Heart left ventricle (tissue), 16 donors: ENCODE results near the gene CYP2A6. TPM values are rescaled to one million over a fixed set of nuclear protein-coding genes. Genes with fewer than 3 reads are reported as not detected.
A peak's percentile ranks its signal among the peaks of the same experiment; 100 is the strongest.

Source experiments
- ATAC-seq, 4 donors: fragments of 200-7000 bp; cut with Tn5 transposase; one replicate each; pipeline ENCODE4 v1.9.1; 2020 to 2022; ENCODE audit warnings: moderate library complexity in 4 of 4, mild to moderate bottlenecking in 3 of 4, moderate number of reproducible peaks in 1 of 4
- DNase-seq, 5 donors: peaks; one replicate each; pipeline ENCODE4 v3.0.0-alpha.2; 2020
- H3K27ac ChIP-seq, 12 donors: fragments of 200-600 bp; sonication (generic) in 4 of 12; one replicate each; pipeline versions ENCODE4 v1.5.0 to v1.8.0; 2016 to 2022; ENCODE audit warnings: mild to moderate bottlenecking in 2 of 12
- H3K27me3 ChIP-seq, 9 donors: fragments of 200-600 bp; sonication (generic) in 2 of 9; one replicate each; pipeline versions ENCODE4 v1.5.1 to v1.8.0; 2016 to 2022; ENCODE audit warnings: mild to moderate bottlenecking in 3 of 9
- H3K36me3 ChIP-seq, 9 donors: fragments of 200-600 bp; sonication (generic) in 2 of 9; one replicate each; pipeline versions ENCODE4 v1.5.0 to v1.8.0; 2018 to 2022; ENCODE audit warnings: mild to moderate bottlenecking in 2 of 9
- H3K4me1 ChIP-seq, 12 donors: fragments of 200-600 bp; sonication (generic) in 4 of 12; one replicate each; pipeline versions ENCODE4 v1.5.0 to v1.8.0; 2016 to 2022; ENCODE audit warnings: mild to moderate bottlenecking in 3 of 12
- H3K4me3 ChIP-seq, 12 donors: fragments of 200-600 bp; sonication (generic) in 4 of 12; one replicate each; pipeline versions ENCODE4 v1.5.0 to v1.8.0; 2017 to 2022; ENCODE audit warnings: mild to moderate bottlenecking in 9 of 12, moderate library complexity in 4 of 12
- H3K9me3 ChIP-seq, 12 donors: fragments of 200-600 bp; sonication (generic) in 4 of 12; one replicate each; pipeline versions ENCODE4 v1.5.0 to v1.8.0; 2016 to 2022; ENCODE audit warnings: mild to moderate bottlenecking in 1 of 12
- POLR2A ChIP-seq, 2 donors: fragments of 450-650 bp; IDR thresholded peaks; one replicate each; pipeline ENCODE4 v1.6.1; 2017; ENCODE audit warnings: antibody characterized with exemption in 2 of 2, mild to moderate bottlenecking in 2 of 2, moderate library complexity in 2 of 2
- WGBS, 4 donors: extraction: QIAGEN DNeasy Blood & Tissue Kit in 2 of 4; methylation state at CpG; one replicate each; pipeline versions ENCODE4 v1.1.5 to v1.1.7; 2013 to 2018; 5-methylcytosine and 5-hydroxymethylcytosine counted together
- intact Hi-C, 10 donors: fragments of 100-400 bp; cut with DNase I; formaldehyde crosslinking; loops; one replicate each; pipeline versions ENCODE4 v1.11.1 to v1.14.2; 2022
- polyA plus RNA-seq, 2 donors: library from polyadenylated mRNA; stranded (reverse); fragments of 200-250 nt; gene quantifications; one replicate each; pipeline ENCODE4 v1.2.3, GENCODE V29; 2013
- total RNA-seq, 9 donors: library from RNA; depleted of rRNA in 2 of 9; stranded (reverse); fragments of >200 nt in 2 of 9; fragmentation: NEBNext Ultra II Directional in 3 of 9; extraction: Animal tissue kit (Norgen Biotek cat#: 25700) in 3 of 9; gene quantifications; one replicate each; pipeline versions ENCODE4 v1.1.0 to v1.2.4, GENCODE V29; 2016 to 2023
- TF ChIP-seq, protein P1 (sequence below), 12 donors: fragments of 200-600 bp; sonication (generic) in 4 of 12; IDR thresholded peaks; one replicate each; pipeline versions ENCODE4 v1.5.0 to v1.8.0; 2018 to 2022; ENCODE audit warnings: antibody characterized with exemption in 12 of 12, mild to moderate bottlenecking in 5 of 12
- donor health status: ischemic (EF 13 %, LVEDD 7.1; RV severe dilation, severe dysfunction).
- donor health status: healthy with polysubstance abuse.
- donor health status: DM: no; HTN: yes; CAD: no.
- donor health status: DM: no; HTN: no; CAD: no.
- donor health status: ischemic (EF 25% LVEDD 6.9; RV normal size, moderate dysfunction).
- donor health status: ischemic (EF 25% LVEDD 5.7; RV mildly dilated, moderate dysfunction).
- donor health status: healthy.
- donor health status: DM: yes; HTN: yes; CAD: no.
- donor health status: ischemic (EF 35%, LVEDD 5.7; RV mildly dilated, moderate dysfunction).
- donor health status: nonischemic (EF 11% LVEDD 7.7; RV severe dilation, severe dysfunction).
- donor health status: DM: yes; HTN: yes; CAD: no.
- donor health status: PGD.
- donor health status: ischemic (EF 29% LVEDD 5.4; RV normal size, mild dysfunction).
- donor health status: nonischemic (EF 23%, LVEDD 6.1; RV moderate dilation, normal function).

Gene CYP2A6
- total and polyA plus RNA-seq, 11 donors, result 0.16 TPM; not detected in 10

GRCh38 chr19:40797166-40797962, 52.9 kb downstream of the CYP2A6 start:
- Histone ChIP-seq H3K27ac (peak overlapping the region in 11 of 12 donors; percentile 75 to 99 (median 97)), H3K4me1 (peaks cover 21 to 35% (median 27%) of the 10 kb centered on the region in 12 donors), H3K27me3 (no peaks in the 10 kb centered on the region), H3K36me3 (peaks cover 0 to 30% (median 18%) of the 10 kb centered on the region in 9 donors), H3K4me3 (peak overlapping the region in 5 of 12 donors; percentile 89 to 99 (median 97)), H3K9me3 (no peaks in the 10 kb centered on the region)
- intact Hi-C loops, result loop anchor here in 2 of 10 donors (5.0 kb wide), 1 partner anchor 45 kb away; the partner anchor contains the start of genes ACTMAP (in 2 of the 2) and SNRPA (in 2 of the 2)
- ATAC-seq (no peak), DNase-seq (no peak)
- TF ChIP-seq, protein P1, sequence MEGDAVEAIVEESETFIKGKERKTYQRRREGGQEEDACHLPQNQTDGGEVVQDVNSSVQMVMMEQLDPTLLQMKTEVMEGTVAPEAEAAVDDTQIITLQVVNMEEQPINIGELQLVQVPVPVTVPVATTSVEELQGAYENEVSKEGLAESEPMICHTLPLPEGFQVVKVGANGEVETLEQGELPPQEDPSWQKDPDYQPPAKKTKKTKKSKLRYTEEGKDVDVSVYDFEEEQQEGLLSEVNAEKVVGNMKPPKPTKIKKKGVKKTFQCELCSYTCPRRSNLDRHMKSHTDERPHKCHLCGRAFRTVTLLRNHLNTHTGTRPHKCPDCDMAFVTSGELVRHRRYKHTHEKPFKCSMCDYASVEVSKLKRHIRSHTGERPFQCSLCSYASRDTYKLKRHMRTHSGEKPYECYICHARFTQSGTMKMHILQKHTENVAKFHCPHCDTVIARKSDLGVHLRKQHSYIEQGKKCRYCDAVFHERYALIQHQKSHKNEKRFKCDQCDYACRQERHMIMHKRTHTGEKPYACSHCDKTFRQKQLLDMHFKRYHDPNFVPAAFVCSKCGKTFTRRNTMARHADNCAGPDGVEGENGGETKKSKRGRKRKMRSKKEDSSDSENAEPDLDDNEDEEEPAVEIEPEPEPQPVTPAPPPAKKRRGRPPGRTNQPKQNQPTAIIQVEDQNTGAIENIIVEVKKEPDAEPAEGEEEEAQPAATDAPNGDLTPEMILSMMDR (IDR thresholded peaks at IDR 0.05), result no peak
- no peak for TF ChIP-seq POLR2A (IDR thresholded peaks at IDR 0.05)
- WGBS, 4 donors, result 96 to 97% (median 96%) methylated on average over 14 of the region's 14 CpGs

Other genes with a start within 250 kb of the CYP2A6 start
- gene LTBP4, start 249.1 kb downstream of the CYP2A6 start, total RNA-seq, result 100 to 1,000 TPM; 101 to 319 (median 212) TPM
- gene LTBP4, start 249.1 kb downstream of the CYP2A6 start, polyA plus RNA-seq, result 100 to 1,000 TPM in 1 of 2 donors, 10 to 100 TPM in 1; 95.0 to 121 TPM
- 10 to 100 TPM in 5 of 9 donors, 1 to 10 TPM in 4; 7.3 to 29.1 (median 10.6) TPM for gene NUMBL, start 159.8 kb downstream of the CYP2A6 start, total RNA-seq
- 10 to 100 TPM in 1 of 2 donors, 1 to 10 TPM in 1; 8.4 to 11.7 TPM for gene NUMBL, start 159.8 kb downstream of the CYP2A6 start, polyA plus RNA-seq
- 10 to 100 TPM; 18.2 to 49.7 (median 27.8) TPM for gene COQ8B, start 133.6 kb downstream of the CYP2A6 start, total RNA-seq
- gene COQ8B, start 133.6 kb downstream of the CYP2A6 start, polyA plus RNA-seq, result 10 to 100 TPM; 25.1 to 38.3 TPM
- gene ITPKC, start 133.3 kb downstream of the CYP2A6 start, total RNA-seq, result 10 to 100 TPM in 3 of 9 donors, 1 to 10 TPM in 6; 6.9 to 27.3 (median 8.9) TPM
- gene ITPKC, start 133.3 kb downstream of the CYP2A6 start, polyA plus RNA-seq, result 10 to 100 TPM; 13.0 to 22.7 TPM
- gene ACTMAP, start 100.0 kb downstream of the CYP2A6 start, total RNA-seq, result 10 to 100 TPM in 3 of 9 donors, 1 to 10 TPM in 6; 4.2 to 11.1 (median 8.6) TPM
- gene ACTMAP, start 100.0 kb downstream of the CYP2A6 start, polyA plus RNA-seq, result 1 to 10 TPM; 4.5 to 7.7 TPM
- gene SNRPA, start 99.2 kb downstream of the CYP2A6 start, total RNA-seq, result 10 to 100 TPM; 22.5 to 50.2 (median 31.6) TPM
- 10 to 100 TPM; 23.5 to 32.3 TPM for gene SNRPA, start 99.2 kb downstream of the CYP2A6 start, polyA plus RNA-seq
- 1 to 10 TPM in 2 of 9 donors, under 1 TPM in 2, not detected in 5; 0.72 to 3.0 (median 0.99) TPM for gene MIA, start 74.9 kb downstream of the CYP2A6 start, total RNA-seq
- gene MIA, start 74.9 kb downstream of the CYP2A6 start, polyA plus RNA-seq, result 1 to 10 TPM in 1 of 2 donors, under 1 TPM in 1; 0.99 to 1.0 TPM
- gene RAB4B, start 72.2 kb downstream of the CYP2A6 start, total RNA-seq, result 10 to 100 TPM; 12.3 to 31.3 (median 15.0) TPM
- 10 to 100 TPM; 23.7 to 50.1 TPM for gene RAB4B, start 72.2 kb downstream of the CYP2A6 start, polyA plus RNA-seq
- 10 to 100 TPM; 38.1 to 85.1 (median 49.2) TPM for gene EGLN2, start 51.3 kb downstream of the CYP2A6 start, total RNA-seq
- gene EGLN2, start 51.3 kb downstream of the CYP2A6 start, polyA plus RNA-seq, result 10 to 100 TPM; 53.5 to 91.8 TPM
- gene CYP2A7, start 31.8 kb upstream of the CYP2A6 start, total RNA-seq, result not detected
- not detected for gene CYP2A7, start 31.8 kb upstream of the CYP2A6 start, polyA plus RNA-seq
- under 1 TPM in 1 of 9 donors, not detected in 8; 0.14 TPM for gene CYP2B6, start 140.8 kb upstream of the CYP2A6 start, total RNA-seq
- not detected for gene CYP2B6, start 140.8 kb upstream of the CYP2A6 start, polyA plus RNA-seq
- not detected for gene CYP2A13, start 238.0 kb upstream of the CYP2A6 start, total RNA-seq
- not detected for gene CYP2A13, start 238.0 kb upstream of the CYP2A6 start, polyA plus RNA-seq